Esophagus muscularis mucosa (tissue), 4 donors: Measurements from ENCODE around the gene COX4I1. TPM values are rescaled to one million over a fixed set of nuclear protein-coding genes. Genes with fewer than 3 reads are reported as not detected.

ENCODE experiments used
- DNase-seq: peaks from one replicate; pipeline ENCODE4 v3.0.0-alpha.2; 2017; ENCODE audit errors: extremely low spot score
- H3K27ac ChIP-seq, 4 donors: fragments of 200-600 bp; sonication (generic); replicated peaks in 1 of 4; 1 replicate in 3 of 4; 2 replicates in 1 of 4; pipeline ENCODE4 v1.5.1; 2016 to 2019; ENCODE audit warnings: mild to moderate bottlenecking in 1 of 4
- H3K27me3 ChIP-seq, 4 donors: fragments of 200-600 bp; sonication (generic); one replicate each; pipeline versions ENCODE4 v1.5.1 to v1.6.0; 2016 to 2019
- H3K36me3 ChIP-seq, 4 donors: fragments of 200-600 bp; sonication (generic); one replicate each; pipeline ENCODE4 v1.5.1; 2016 to 2019
- H3K4me1 ChIP-seq, 4 donors: fragments of 200-600 bp; sonication (generic); one replicate each; pipeline ENCODE4 v1.5.1; 2016 to 2019
- H3K4me3 ChIP-seq, 4 donors: fragments of 200-600 bp; sonication (generic); 1 replicate in 2 of 4; 2 replicates in 2 of 4; pipeline ENCODE4 v1.5.1; 2016 to 2019; ENCODE audit warnings: mild to moderate bottlenecking in 4 of 4, moderate library complexity in 1 of 4
- H3K9me3 ChIP-seq, 4 donors: fragments of 200-600 bp; sonication (generic); 1 replicate in 3 of 4; 2 replicates in 1 of 4; pipeline ENCODE4 v1.5.1; 2016 to 2019
- CTCF ChIP-seq, 3 experiments: fragments of 200-600 bp in 2 of 3; fragments of 450-650 bp in 1 of 3; sonication (generic) in 2 of 3; IDR thresholded peaks; one replicate each; pipeline ENCODE4 v1.5.1; 2017 to 2019; ENCODE audit warnings: antibody characterized with exemption in 3 of 3, mild to moderate bottlenecking in 2 of 3, moderate library complexity in 1 of 3
- EP300 ChIP-seq: sonication (generic); formaldehyde crosslinking; IDR thresholded peaks from one replicate; pipeline ENCODE4 v1.6.1; 2017; ENCODE audit warnings: antibody characterized with exemption
- POLR2A ChIP-seq: fragments of 450-650 bp; IDR thresholded peaks from one replicate; pipeline ENCODE4 v1.6.1; 2017; ENCODE audit warnings: antibody characterized with exemption, moderate library complexity, mild to moderate bottlenecking, low read depth
- POLR2AphosphoS5 ChIP-seq, 2 donors: sonication (generic); formaldehyde crosslinking; IDR thresholded peaks; one replicate each; pipeline ENCODE4 v1.6.1; 2017; ENCODE audit warnings: antibody characterized with exemption in 2 of 2
- WGBS: methylation state at CpG from one replicate; pipeline ENCODE4 v1.1.5; 2018; 5-methylcytosine and 5-hydroxymethylcytosine counted together
- intact Hi-C: fragments of 100-400 bp; cut with DNase I; formaldehyde crosslinking; loops from one replicate; pipeline ENCODE4 v1.15.1; 2023
- total RNA-seq, 4 donors: library from RNA; depleted of rRNA; stranded (reverse); fragments of >200 nt; gene quantifications; one replicate each; pipeline versions ENCODE4 v1.1.0 to v1.2.1, GENCODE V29; 2016

The COX4I1 gene
- total RNA-seq, 4 donors from 2014 or later, result 555 to 640 (median 575) TPM

- Histone ChIP-seq H3K36me3 (no peaks in the 10 kb centered on the region), H3K27me3 (peaks cover 0 to 8% (median 0%) of the 10 kb centered on the region in 4 donors), H3K4me3 (no peak overlapping the region), H3K4me1 (peaks cover 23 to 40% (median 37%) of the 10 kb centered on the region in 4 donors), H3K27ac (no peak overlapping the region), H3K9me3 (no peaks in the 10 kb centered on the region)
- WGBS, result 76% methylated on average over 6 of the region's 7 CpGs
- TF ChIP-seq POLR2AphosphoS5 (IDR thresholded peaks at IDR 0.05) (no peak), CTCF (IDR thresholded peaks at IDR 0.05) (no peak), POLR2A (no peak), EP300 (no peak)
- intact Hi-C loops, result no loop called here
- no peak for DNase-seq
Observed at GRCh38 chr16:85754413-85754812, 45.1 kb upstream of the COX4I1 start.

- Histone ChIP-seq H3K27me3 (peaks cover 0 to 22% (median 0%) of the 10 kb centered on the region in 4 donors), H3K4me1 (peaks cover 9 to 22% (median 21%) of the 10 kb centered on the region in 4 donors), H3K4me3 (no peak overlapping the region), H3K27ac (no peak overlapping the region), H3K36me3 (no peaks in the 10 kb centered on the region), H3K9me3 (no peaks in the 10 kb centered on the region)
- DNase-seq, result no peak
- WGBS, result 70% methylated on average over 23 of the region's 25 CpGs
- TF ChIP-seq POLR2A (no peak), CTCF (IDR thresholded peaks at IDR 0.05) (no peak), POLR2AphosphoS5 (IDR thresholded peaks at IDR 0.05) (no peak), EP300 (no peak)
- intact Hi-C loops, result no loop called here
Observed at GRCh38 chr16:85755929-85756768, 43.3 kb upstream of the COX4I1 start.

- Histone ChIP-seq H3K27ac (no peak overlapping the region), H3K4me1 (peaks cover 1 to 10% (median 9%) of the 10 kb centered on the region in 4 donors), H3K27me3 (peaks cover 0 to 30% (median 0%) of the 10 kb centered on the region in 4 donors), H3K9me3 (no peaks in the 10 kb centered on the region), H3K4me3 (no peak overlapping the region), H3K36me3 (no peaks in the 10 kb centered on the region)
- WGBS, result 74% methylated on average over 7 of the region's 7 CpGs
- TF ChIP-seq POLR2AphosphoS5 (IDR thresholded peaks at IDR 0.05) (no peak), CTCF (IDR thresholded peaks at IDR 0.05) (no peak), EP300 (no peak), POLR2A (no peak)
- DNase-seq, result no peak
- intact Hi-C loops, result no loop called here
Observed at GRCh38 chr16:85757341-85757822, 42.1 kb upstream of the COX4I1 start.

GRCh38 chr16:85759136-85759535 lies 40.4 kb upstream of the COX4I1 start:
- no peaks in the 10 kb centered on the region for H3K36me3 ChIP-seq
- intact Hi-C loops, result no loop called here
- TF ChIP-seq CTCF (IDR thresholded peaks at IDR 0.05), result no peak
- WGBS, result 68% methylated on average over 16 of the region's 16 CpGs
- H3K27ac ChIP-seq, result no peak overlapping the region
- no peaks in the 10 kb centered on the region for H3K4me1 ChIP-seq
- H3K9me3 ChIP-seq, result no peaks in the 10 kb centered on the region
- peaks cover 0 to 40% (median 0%) of the 10 kb centered on the region in 4 donors for H3K27me3 ChIP-seq
- no peak for DNase-seq
- no peak overlapping the region for H3K4me3 ChIP-seq
